NCI-H1417 treated with DMSO at 0.1 percent for 48 hours (cell line): Measurements from ENCODE around the gene CAVIN1.
A peak's percentile ranks its signal among the peaks of the same experiment; 100 is the strongest.
"Not testable (repeated sequence)": the region's sequence is repeated elsewhere in the genome, so short reads cannot be mapped to it uniquely, and the experiment has no call there.

Experiments
- DNase-seq: peaks from one replicate; lab custom pipeline; 2025; lab: John Stamatoyannopoulos, UW

Gene CAVIN1

GRCh38 chr17:42422958-42423712 lies at the start of gene CAVIN1:
TSS of gene CAVIN1 (minus strand) at chr17:42423256. CDS start at chr17:42423097, 159 bp downstream.
- DNase-seq, result no peak

- DNase-seq, result no peak
Measured at GRCh38 chr17:42467889-42468288, 44.8 kb upstream of the CAVIN1 start.

GRCh38 chr17:42463976-42464400 lies 40.9 kb upstream of the CAVIN1 start:
- no peak for DNase-seq

- DNase-seq, result no peak
Measured at GRCh38 chr17:42460371-42460770, 37.3 kb upstream of the CAVIN1 start.

- no peak for DNase-seq
Measured at GRCh38 chr17:42459801-42460281, 36.8 kb upstream of the CAVIN1 start.

- DNase-seq, result no peak
Measured at GRCh38 chr17:42459256-42459800, 36.3 kb upstream of the CAVIN1 start.

GRCh38 chr17:42458497-42459255 lies 35.6 kb upstream of the CAVIN1 start, which contains the start of gene ATP6V0A1:
TSS of gene ATP6V0A1 (plus strand) at chr17:42458878. CDS start at chr17:42460895, 2,017 bp downstream.
- DNase-seq, result peak; percentile 45

- DNase-seq, result no peak
Measured at GRCh38 chr17:42457107-42457792, 34.2 kb upstream of the CAVIN1 start.

- DNase-seq, result no peak
Measured at GRCh38 chr17:42456223-42457106, 33.4 kb upstream of the CAVIN1 start.

GRCh38 chr17:42454987-42455386 lies 31.9 kb upstream of the CAVIN1 start:
- not testable (repeated sequence) for DNase-seq

GRCh38 chr17:42453439-42453838 lies 30.4 kb upstream of the CAVIN1 start:
- DNase-seq, result no peak

- DNase-seq, result not testable (repeated sequence)
Measured at GRCh38 chr17:42451270-42451669, 28.2 kb upstream of the CAVIN1 start.

- not testable (repeated sequence) for DNase-seq
Measured at GRCh38 chr17:42449838-42450237, 26.8 kb upstream of the CAVIN1 start.

GRCh38 chr17:42449176-42449575 lies 26.1 kb upstream of the CAVIN1 start:
- not testable (repeated sequence) for DNase-seq

- no peak for DNase-seq
Measured at GRCh38 chr17:42442196-42442565, 19.1 kb upstream of the CAVIN1 start.

- DNase-seq, result no peak
Measured at GRCh38 chr17:42441371-42442195, 18.5 kb upstream of the CAVIN1 start.

- no peak for DNase-seq
Measured at GRCh38 chr17:42438600-42439567, 15.8 kb upstream of the CAVIN1 start.

- no peak for DNase-seq
Measured at GRCh38 chr17:42436391-42436790, 13.3 kb upstream of the CAVIN1 start.

- no peak for DNase-seq
Measured at GRCh38 chr17:42431758-42432161, 8.7 kb upstream of the CAVIN1 start.
